PC-3 (cell line): ENCODE measurements around the gene RPL13. TPM values are rescaled to one million over a fixed set of nuclear protein-coding genes. Genes with fewer than 3 reads are reported as not detected.

Source experiments
- ATAC-seq: fragments of 200-7000 bp; cut with Tn5 transposase; 2 replicates; pipeline ENCODE4 v1.9.1; 2020; ENCODE audit warnings: mild to moderate bottlenecking, moderate library complexity
- BruUV-seq: library from RNA; stranded (reverse); fragments of 400-500 nt; replicated peaks from 2 replicates; lab custom pipeline; 2021; lab: Mats Ljungman, UMichigan
- CTCF ChIA-PET: fragments of 300-600 bp; sonication (Branson Sonifier 250); formaldehyde crosslinking; loops from one replicate; lab custom pipeline; 2022; ENCODE audit warnings: antibody characterized with exemption; lab: Charles Lee
- POLR2A ChIA-PET: fragments of 300-600 bp; sonication (Branson Sonifier 250); formaldehyde crosslinking; loops from one replicate; lab custom pipeline; 2022; ENCODE audit warnings: antibody characterized with exemption; ENCODE audit not compliant: unreplicated experiment; lab: Charles Lee
- DNase-seq: peaks from one replicate; pipeline ENCODE4 v3.0.0-alpha.2; 2015
- H2AFZ ChIP-seq: fragments of 300-600 bp; sonication (generic); 2 replicates; pipeline ENCODE4 v1.6.0; 2016; ENCODE audit warnings: antibody characterized with exemption, low read length
- H3F3A ChIP-seq: fragments of 300-600 bp; sonication (generic); one replicate; pipeline ENCODE4 v1.6.0; 2017; ENCODE audit warnings: antibody characterized with exemption, low read length, control low read depth, mild to moderate bottlenecking; ENCODE audit not compliant: unreplicated experiment
- H3K27ac ChIP-seq: fragments of 300-600 bp; sonication (generic); 2 replicates; pipeline ENCODE4 v1.5.1; 2016; ENCODE audit warnings: mild to moderate bottlenecking, low read length
- H3K27me3 ChIP-seq: fragments of 300-600 bp; sonication (generic); 2 replicates; pipeline ENCODE4 v1.6.1; 2016; ENCODE audit warnings: low read length, mixed read lengths
- H3K36me3 ChIP-seq: fragments of 300-600 bp; sonication (generic); 2 replicates; pipeline ENCODE4 v1.6.1; 2016; ENCODE audit warnings: low read depth, mixed run types, low read length, mixed read lengths
- H3K4me1 ChIP-seq: fragments of 300-600 bp; sonication (generic); 2 replicates; pipeline ENCODE4 v1.5.1; 2016; ENCODE audit warnings: low read length; ENCODE audit not compliant: insufficient read depth
- H3K4me2 ChIP-seq: fragments of 300-600 bp; sonication (generic); 2 replicates; pipeline ENCODE4 v1.6.0; 2016; ENCODE audit warnings: low read length
- H3K4me3 ChIP-seq: fragments of 300-600 bp; sonication (generic); 2 replicates; pipeline ENCODE4 v1.5.1; 2016; ENCODE audit warnings: mild to moderate bottlenecking, low read length, mixed read lengths
- H3K79me2 ChIP-seq: fragments of 300-600 bp; sonication (generic); 2 replicates; pipeline ENCODE4 v1.6.1; 2017; ENCODE audit warnings: low read length, mixed read lengths
- H3K9ac ChIP-seq: fragments of 300-600 bp; sonication (generic); 2 replicates; pipeline ENCODE4 v1.6.0; 2016; ENCODE audit warnings: mild to moderate bottlenecking, low read length
- H3K9me2 ChIP-seq: fragments of 300-600 bp; sonication (generic); replicated peaks from 2 replicates; pipeline ENCODE4 v1.6.1; 2016; ENCODE audit warnings: mixed run types, low read length, mixed read lengths
- H3K9me3 ChIP-seq: fragments of 300-600 bp; sonication (generic); 2 replicates; pipeline ENCODE4 v1.6.1; 2016; ENCODE audit warnings: low read length, mixed read lengths
- H4K20me1 ChIP-seq: fragments of 300-600 bp; sonication (generic); 2 replicates; pipeline ENCODE4 v1.6.1; 2016; ENCODE audit warnings: low read length, mixed read lengths
- EZH2 ChIP-seq: fragments of 300-600 bp; sonication (generic); IDR thresholded peaks from one replicate; pipeline ENCODE4 v1.6.1; 2017; ENCODE audit warnings: antibody characterized with exemption, mild to moderate bottlenecking, low read length; ENCODE audit not compliant: unreplicated experiment
- EZH2phosphoT487 ChIP-seq: fragments of 300-600 bp; sonication (generic); IDR thresholded peaks from 2 replicates; pipeline ENCODE4 v1.6.1; 2018; ENCODE audit warnings: mild to moderate bottlenecking, antibody characterized with exemption, low read length, borderline replicate concordance
- intact Hi-C: fragments of 100-400 bp; cut with micrococcal nuclease; formaldehyde crosslinking; loops from 2 replicates; pipeline ENCODE4 v1.9.0; 2023
- total RNA-seq: library from RNA; depleted of rRNA; stranded (reverse); fragments of >200 nt; gene quantifications from 2 replicates; pipeline ENCODE4 v1.2.3, GENCODE V29; 2014
- TF ChIP-seq, protein P1 (sequence below): fragments of 300-600 bp; sonication (generic); conservative IDR thresholded peaks from 2 replicates; pipeline ENCODE4 v1.5.1; 2017; ENCODE audit warnings: antibody characterized with exemption, low read depth, mild to moderate bottlenecking, low read length

The RPL13 gene
- total RNA-seq, 1 experiment from 2014 or later = 3,236 TPM

DNA sequence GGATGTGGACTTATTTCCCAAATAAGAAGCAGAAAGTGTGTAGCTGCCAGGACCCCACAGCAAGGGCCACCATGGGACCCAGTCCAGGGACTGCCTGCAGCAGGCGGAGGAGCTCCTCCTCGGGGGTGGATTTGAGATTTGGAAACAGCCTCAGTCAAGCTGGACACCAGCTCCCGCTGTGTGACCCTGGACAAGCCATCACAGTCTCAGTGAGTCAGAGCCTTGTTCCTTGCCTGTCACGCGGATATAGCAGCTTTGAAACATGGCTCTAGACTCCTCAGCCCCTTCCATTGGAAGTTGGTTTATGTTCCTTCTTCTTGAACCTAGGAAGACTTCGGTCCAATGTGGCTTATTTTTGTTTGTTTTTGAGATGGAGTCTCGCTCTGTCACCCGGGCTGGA lies 40.5 kb downstream of the RPL13 start:
- no peak for ATAC-seq
- CTCF ChIA-PET = no interaction called here
- TF ChIP-seq EZH2phosphoT487 (no peak), EZH2 (no peak)
- TF ChIP-seq, protein P1, sequence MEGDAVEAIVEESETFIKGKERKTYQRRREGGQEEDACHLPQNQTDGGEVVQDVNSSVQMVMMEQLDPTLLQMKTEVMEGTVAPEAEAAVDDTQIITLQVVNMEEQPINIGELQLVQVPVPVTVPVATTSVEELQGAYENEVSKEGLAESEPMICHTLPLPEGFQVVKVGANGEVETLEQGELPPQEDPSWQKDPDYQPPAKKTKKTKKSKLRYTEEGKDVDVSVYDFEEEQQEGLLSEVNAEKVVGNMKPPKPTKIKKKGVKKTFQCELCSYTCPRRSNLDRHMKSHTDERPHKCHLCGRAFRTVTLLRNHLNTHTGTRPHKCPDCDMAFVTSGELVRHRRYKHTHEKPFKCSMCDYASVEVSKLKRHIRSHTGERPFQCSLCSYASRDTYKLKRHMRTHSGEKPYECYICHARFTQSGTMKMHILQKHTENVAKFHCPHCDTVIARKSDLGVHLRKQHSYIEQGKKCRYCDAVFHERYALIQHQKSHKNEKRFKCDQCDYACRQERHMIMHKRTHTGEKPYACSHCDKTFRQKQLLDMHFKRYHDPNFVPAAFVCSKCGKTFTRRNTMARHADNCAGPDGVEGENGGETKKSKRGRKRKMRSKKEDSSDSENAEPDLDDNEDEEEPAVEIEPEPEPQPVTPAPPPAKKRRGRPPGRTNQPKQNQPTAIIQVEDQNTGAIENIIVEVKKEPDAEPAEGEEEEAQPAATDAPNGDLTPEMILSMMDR = no peak

DNA sequence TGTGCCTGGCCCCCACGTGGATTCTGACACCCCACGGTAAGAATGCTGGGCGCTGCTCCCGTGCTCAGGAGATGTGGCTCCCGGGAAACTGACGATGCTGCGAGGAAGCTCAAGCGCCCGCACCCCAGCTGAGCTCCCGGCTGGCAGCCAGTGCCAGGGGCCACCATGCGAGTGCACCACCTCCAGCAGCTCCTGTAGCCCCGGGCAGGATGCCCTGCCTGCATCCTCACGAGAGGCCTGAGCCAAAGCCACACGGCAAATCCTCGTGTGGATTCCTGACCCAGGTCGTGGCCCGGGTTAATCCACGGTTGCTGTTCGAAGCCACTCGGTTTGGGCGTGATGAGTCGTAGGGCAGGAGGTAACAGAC lies 41.4 kb downstream of the RPL13 start:
- H3K9me3 ChIP-seq = no peaks in the 10 kb centered on the region
- ChIA-PET POLR2A (no interaction called here), CTCF (no interaction called here)
- no peaks in the 10 kb centered on the region for H3K79me2 ChIP-seq
- DNase-seq = no peak
- no peaks in the 10 kb centered on the region for H3K27me3 ChIP-seq
- H3K4me1 ChIP-seq = peaks cover 10% of the 10 kb centered on the region
- H3K9ac ChIP-seq = no peak overlapping the region
- H2AFZ ChIP-seq = peak overlapping the region; percentile 74
- H3F3A ChIP-seq = no peaks in the 10 kb centered on the region
- H3K27ac ChIP-seq = no peak overlapping the region
- H3K4me2 ChIP-seq = peak overlapping the region; percentile 80
- no peaks in the 10 kb centered on the region for H3K9me2 ChIP-seq
- no peak for ATAC-seq
- BruUV-seq = no TSS peak
- H3K36me3 ChIP-seq = no peaks in the 10 kb centered on the region
- intact Hi-C loops = no loop called here
- no peaks in the 10 kb centered on the region for H4K20me1 ChIP-seq
- TF ChIP-seq EZH2 (no peak), EZH2phosphoT487 (no peak)
- TF ChIP-seq, protein P1 = no peak
- peak overlapping the region; percentile 50 for H3K4me3 ChIP-seq

More for the DNA sequence above, 40.5 kb downstream of the RPL13 start:
- Histone ChIP-seq H3K36me3 (no peaks in the 10 kb centered on the region), H3K4me1 (peaks cover 10% of the 10 kb centered on the region), H3K4me3 (no peak overlapping the region), H3F3A (no peaks in the 10 kb centered on the region), H3K4me2 (no peak overlapping the region), H3K9me3 (no peaks in the 10 kb centered on the region), H3K9ac (no peak overlapping the region), H4K20me1 (no peaks in the 10 kb centered on the region), H3K9me2 (no peaks in the 10 kb centered on the region), H3K27me3 (no peaks in the 10 kb centered on the region), H3K27ac (no peak overlapping the region), H3K79me2 (no peaks in the 10 kb centered on the region), H2AFZ (no peak overlapping the region)
- intact Hi-C loops = no loop called here
- POLR2A ChIA-PET = no interaction called here
- no TSS peak for BruUV-seq
- no peak for DNase-seq

DNA sequence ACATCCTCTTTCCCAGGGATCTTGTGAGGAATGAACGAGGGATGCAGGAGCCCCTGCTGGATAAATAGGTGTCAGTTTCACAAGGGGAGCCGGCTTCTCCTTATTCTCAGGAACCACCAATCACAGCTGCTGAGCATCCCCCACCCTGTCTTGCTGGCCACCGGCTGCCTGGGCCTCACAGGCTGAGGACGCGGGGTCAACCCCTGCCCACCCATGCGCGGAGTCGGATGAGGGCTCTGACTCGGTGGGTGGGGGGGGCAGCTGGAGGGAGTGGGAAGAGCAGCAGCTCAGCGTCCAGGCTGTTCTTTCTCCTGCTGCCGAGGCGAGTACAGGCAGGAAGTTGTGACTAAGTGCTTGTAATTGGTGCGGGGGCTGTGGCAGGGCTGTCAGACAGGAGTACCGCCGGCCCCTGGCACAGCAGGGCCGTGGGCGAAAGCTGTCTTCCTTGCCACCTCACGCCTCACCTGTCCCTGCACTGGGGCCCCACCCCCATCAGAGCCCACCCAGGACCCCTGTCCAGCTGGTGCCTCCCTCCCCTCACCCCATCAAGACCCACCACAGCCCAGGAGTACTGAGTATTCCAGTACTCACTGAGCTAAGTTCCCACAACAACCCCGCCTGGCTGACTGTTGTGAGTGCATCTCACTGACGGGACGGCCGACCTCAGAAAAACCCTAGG lies 41.9 kb downstream of the RPL13 start:
- TF ChIP-seq EZH2 (no peak), EZH2phosphoT487 (no peak)
- TF ChIP-seq, protein P1 = no peak
- no peaks in the 10 kb centered on the region for H4K20me1 ChIP-seq
- no peaks in the 10 kb centered on the region for H3K9me2 ChIP-seq
- H3K4me1 ChIP-seq = peaks cover 10% of the 10 kb centered on the region
- intact Hi-C loops = no loop called here
- H3K9ac ChIP-seq = no peak overlapping the region
- ChIA-PET POLR2A (no interaction called here), CTCF (interaction anchor here (0.6 kb wide), 1 partner anchor 45 kb away, joined by 5 read pairs; no protein-coding TSS in a partner anchor)
- no peaks in the 10 kb centered on the region for H3K79me2 ChIP-seq
- peak; percentile 94 for ATAC-seq
- no TSS peak for BruUV-seq
- H3K36me3 ChIP-seq = no peaks in the 10 kb centered on the region
- no peaks in the 10 kb centered on the region for H3F3A ChIP-seq
- no peak overlapping the region for H3K27ac ChIP-seq
- H3K4me2 ChIP-seq = peak overlapping the region; percentile 80
- H3K9me3 ChIP-seq = no peaks in the 10 kb centered on the region
- no peaks in the 10 kb centered on the region for H3K27me3 ChIP-seq
- H2AFZ ChIP-seq = peak overlapping the region; percentile 74
- peak overlapping the region; percentile 50 for H3K4me3 ChIP-seq
- DNase-seq = peak; percentile 66
